Measurements from ENCODE around the gene ABL1.

The ABL1 gene

GRCh38 chr9:130921989-130922892 lies 87.2 kb downstream of the ABL1 start:
- Histone ChIP-seq H3K27ac (ENCODE audit: low read depth, low read length) (no peak overlapping the region), H3K27me3 (ENCODE audit: control insufficient read depth in 5 of 5, insufficient read depth in 4 of 5, low read length in 5 of 5) (peaks cover 32 to 80% (median 60%) of the 10 kb centered on the region in 5 donors), H3K4me1 (ENCODE audit: control insufficient read depth in 5 of 5, insufficient read depth in 5 of 5, low read length in 5 of 5) (no peaks in the 10 kb centered on the region), H3K9ac (ENCODE audit: low read length in 5 of 5) (no peak overlapping the region), H3K36me3 (ENCODE audit: control insufficient read depth in 5 of 5, insufficient read depth in 5 of 5, low read length in 5 of 5) (no peaks in the 10 kb centered on the region), H3K9me3 (ENCODE audit: control insufficient read depth in 5 of 5, low read length in 5 of 5) (no peaks in the 10 kb centered on the region), H3K4me3 (ENCODE audit: low read depth in 1 of 5, low read length in 5 of 5) (no peak overlapping the region)

- peaks cover 26 to 73% (median 52%) of the 10 kb centered on the region in 5 donors for H3K27me3 ChIP-seq (ENCODE audit: control insufficient read depth in 5 of 5, insufficient read depth in 4 of 5, low read length in 5 of 5)
- H3K36me3 ChIP-seq (ENCODE audit: control insufficient read depth in 5 of 5, insufficient read depth in 5 of 5, low read length in 5 of 5) = no peaks in the 10 kb centered on the region
- H3K27ac ChIP-seq (ENCODE audit: low read depth, low read length) = no peak overlapping the region
- no peak overlapping the region for H3K4me3 ChIP-seq (ENCODE audit: low read depth in 1 of 5, low read length in 5 of 5)
- no peak overlapping the region for H3K9ac ChIP-seq (ENCODE audit: low read length in 5 of 5)
- no peaks in the 10 kb centered on the region for H3K4me1 ChIP-seq (ENCODE audit: control insufficient read depth in 5 of 5, insufficient read depth in 5 of 5, low read length in 5 of 5)
- no peaks in the 10 kb centered on the region for H3K9me3 ChIP-seq (ENCODE audit: control insufficient read depth in 5 of 5, low read length in 5 of 5)
Measured at GRCh38 chr9:130922893-130923610, 88.0 kb downstream of the ABL1 start.

GRCh38 chr9:130923611-130924447 lies 88.8 kb downstream of the ABL1 start:
- H3K9me3 ChIP-seq (ENCODE audit: control insufficient read depth in 5 of 5, low read length in 5 of 5) = no peaks in the 10 kb centered on the region
- H3K27ac ChIP-seq (ENCODE audit: low read depth, low read length) = no peak overlapping the region
- H3K4me3 ChIP-seq (ENCODE audit: low read depth in 1 of 5, low read length in 5 of 5) = no peak overlapping the region
- no peaks in the 10 kb centered on the region for H3K36me3 ChIP-seq (ENCODE audit: control insufficient read depth in 5 of 5, insufficient read depth in 5 of 5, low read length in 5 of 5)
- peaks cover 25 to 67% (median 51%) of the 10 kb centered on the region in 5 donors for H3K27me3 ChIP-seq (ENCODE audit: control insufficient read depth in 5 of 5, insufficient read depth in 4 of 5, low read length in 5 of 5)
- no peak overlapping the region for H3K9ac ChIP-seq (ENCODE audit: low read length in 5 of 5)
- H3K4me1 ChIP-seq (ENCODE audit: control insufficient read depth in 5 of 5, insufficient read depth in 5 of 5, low read length in 5 of 5) = no peaks in the 10 kb centered on the region

- Histone ChIP-seq H3K36me3 (ENCODE audit: control insufficient read depth in 5 of 5, insufficient read depth in 5 of 5, low read length in 5 of 5) (no peaks in the 10 kb centered on the region), H3K27me3 (ENCODE audit: control insufficient read depth in 5 of 5, insufficient read depth in 4 of 5, low read length in 5 of 5) (peaks cover 21 to 67% (median 50%) of the 10 kb centered on the region in 5 donors), H3K9me3 (ENCODE audit: control insufficient read depth in 5 of 5, low read length in 5 of 5) (no peaks in the 10 kb centered on the region), H3K9ac (ENCODE audit: low read length in 5 of 5) (no peak overlapping the region), H3K4me1 (ENCODE audit: control insufficient read depth in 5 of 5, insufficient read depth in 5 of 5, low read length in 5 of 5) (no peaks in the 10 kb centered on the region), H3K27ac (ENCODE audit: low read depth, low read length) (no peak overlapping the region), H3K4me3 (ENCODE audit: low read depth in 1 of 5, low read length in 5 of 5) (no peak overlapping the region)
Measured at GRCh38 chr9:130924448-130924788, 89.4 kb downstream of the ABL1 start.

- H3K9me3 ChIP-seq (ENCODE audit: control insufficient read depth in 5 of 5, low read length in 5 of 5) = no peaks in the 10 kb centered on the region
Measured at GRCh38 chr9:130925050-130925678, 90.1 kb downstream of the ABL1 start.

GRCh38 chr9:130927338-130927737 lies 92.3 kb downstream of the ABL1 start:
- Histone ChIP-seq H3K36me3 (ENCODE audit: control insufficient read depth in 5 of 5, insufficient read depth in 5 of 5, low read length in 5 of 5) (no peaks in the 10 kb centered on the region), H3K27ac (ENCODE audit: low read depth, low read length) (no peak overlapping the region), H3K27me3 (ENCODE audit: control insufficient read depth in 5 of 5, insufficient read depth in 4 of 5, low read length in 5 of 5) (peaks cover 14 to 51% (median 32%) of the 10 kb centered on the region in 5 donors), H3K4me1 (ENCODE audit: control insufficient read depth in 5 of 5, insufficient read depth in 5 of 5, low read length in 5 of 5) (peaks cover 0 to 10% (median 3%) of the 10 kb centered on the region in 5 donors), H3K9ac (ENCODE audit: low read length in 5 of 5) (no peak overlapping the region), H3K9me3 (ENCODE audit: control insufficient read depth in 5 of 5, low read length in 5 of 5) (no peaks in the 10 kb centered on the region), H3K4me3 (ENCODE audit: low read depth in 1 of 5, low read length in 5 of 5) (no peak overlapping the region)

More at GRCh38 chr9:130925050-130925678, 90.1 kb downstream of the ABL1 start:
- Histone ChIP-seq H3K4me1 (ENCODE audit: control insufficient read depth in 5 of 5, insufficient read depth in 5 of 5, low read length in 5 of 5) (no peaks in the 10 kb centered on the region), H3K27ac (ENCODE audit: low read depth, low read length) (no peak overlapping the region), H3K27me3 (ENCODE audit: control insufficient read depth in 5 of 5, insufficient read depth in 4 of 5, low read length in 5 of 5) (peaks cover 22 to 67% (median 50%) of the 10 kb centered on the region in 5 donors), H3K36me3 (ENCODE audit: control insufficient read depth in 5 of 5, insufficient read depth in 5 of 5, low read length in 5 of 5) (no peaks in the 10 kb centered on the region), H3K4me3 (ENCODE audit: low read depth in 1 of 5, low read length in 5 of 5) (no peak overlapping the region), H3K9ac (ENCODE audit: low read length in 5 of 5) (no peak overlapping the region)

GRCh38 chr9:130927995-130928900 lies 93.2 kb downstream of the ABL1 start:
- Histone ChIP-seq H3K4me1 (ENCODE audit: control insufficient read depth in 5 of 5, insufficient read depth in 5 of 5, low read length in 5 of 5) (peaks cover 0 to 19% (median 9%) of the 10 kb centered on the region in 5 donors), H3K36me3 (ENCODE audit: control insufficient read depth in 5 of 5, insufficient read depth in 5 of 5, low read length in 5 of 5) (no peaks in the 10 kb centered on the region), H3K9me3 (ENCODE audit: control insufficient read depth in 5 of 5, low read length in 5 of 5) (no peaks in the 10 kb centered on the region), H3K9ac (ENCODE audit: low read length in 5 of 5) (no peak overlapping the region), H3K27ac (ENCODE audit: low read depth, low read length) (no peak overlapping the region), H3K27me3 (ENCODE audit: control insufficient read depth in 5 of 5, insufficient read depth in 4 of 5, low read length in 5 of 5) (peaks cover 15 to 50% (median 24%) of the 10 kb centered on the region in 5 donors), H3K4me3 (ENCODE audit: low read depth in 1 of 5, low read length in 5 of 5) (no peak overlapping the region)

- no peaks in the 10 kb centered on the region for H3K9me3 ChIP-seq (ENCODE audit: control insufficient read depth in 5 of 5, low read length in 5 of 5)
- H3K36me3 ChIP-seq (ENCODE audit: control insufficient read depth in 5 of 5, insufficient read depth in 5 of 5, low read length in 5 of 5) = no peaks in the 10 kb centered on the region
- no peak overlapping the region for H3K4me3 ChIP-seq (ENCODE audit: low read depth in 1 of 5, low read length in 5 of 5)
- H3K9ac ChIP-seq (ENCODE audit: low read length in 5 of 5) = no peak overlapping the region
- no peak overlapping the region for H3K27ac ChIP-seq (ENCODE audit: low read depth, low read length)
- peaks cover 23 to 49% (median 29%) of the 10 kb centered on the region in 5 donors for H3K27me3 ChIP-seq (ENCODE audit: control insufficient read depth in 5 of 5, insufficient read depth in 4 of 5, low read length in 5 of 5)
- peaks cover 0 to 19% (median 9%) of the 10 kb centered on the region in 5 donors for H3K4me1 ChIP-seq (ENCODE audit: control insufficient read depth in 5 of 5, insufficient read depth in 5 of 5, low read length in 5 of 5)
Measured at GRCh38 chr9:130929571-130930038, 94.6 kb downstream of the ABL1 start.
